NCI-H2107 (cell line): ENCODE data around the gene MAP1LC3C.
"Not testable (repeated sequence)": the region's sequence is repeated elsewhere in the genome, so short reads cannot be mapped to it uniquely, and the experiment has no call there.

Experiments used
- DNase-seq: peaks from one replicate; lab custom pipeline; 2025; lab: John Stamatoyannopoulos, UW

MAP1LC3C gene

GRCh38 chr1:241992734-241993133 lies 6.2 kb downstream of the MAP1LC3C start:
- DNase-seq: no peak

GRCh38 chr1:241990040-241990439 lies 8.9 kb downstream of the MAP1LC3C start:
- no peak for DNase-seq

GRCh38 chr1:241988389-241988930 lies 10.4 kb downstream of the MAP1LC3C start:
- DNase-seq: not testable (repeated sequence)

- DNase-seq: no peak
Observed at GRCh38 chr1:241985787-241986186, 13.1 kb downstream of the MAP1LC3C start.

- no peak for DNase-seq
Observed at GRCh38 chr1:241979926-241980325, 19.0 kb downstream of the MAP1LC3C start.

GRCh38 chr1:241979071-241979470 lies 19.8 kb downstream of the MAP1LC3C start:
- no peak for DNase-seq

- DNase-seq: no peak
Observed at GRCh38 chr1:241976229-241976628, 22.7 kb downstream of the MAP1LC3C start.

GRCh38 chr1:241972703-241973369 lies 26.1 kb downstream of the MAP1LC3C start:
- no peak for DNase-seq

GRCh38 chr1:241968611-241969010 lies 30.3 kb downstream of the MAP1LC3C start:
- DNase-seq: no peak

- no peak for DNase-seq
Observed at GRCh38 chr1:241964550-241965282, 34.2 kb downstream of the MAP1LC3C start.

- DNase-seq: no peak
Observed at GRCh38 chr1:241963722-241964121, 35.2 kb downstream of the MAP1LC3C start.

- no peak for DNase-seq
Observed at GRCh38 chr1:241962153-241962552, 36.7 kb downstream of the MAP1LC3C start.

GRCh38 chr1:241957692-241958494 lies 41.0 kb downstream of the MAP1LC3C start, which contains the start of gene BECN2:
Gene BECN2 (plus strand): TSS chr1:241957767. CDS start chr1:241957767, 0 bp downstream.
- DNase-seq: no peak

GRCh38 chr1:241950390-241950789 lies 48.5 kb downstream of the MAP1LC3C start:
- no peak for DNase-seq

- no peak for DNase-seq
Observed at GRCh38 chr1:241947354-241947753, 51.5 kb downstream of the MAP1LC3C start.
